Measurements from ENCODE around the gene GRB10.

GRB10 gene

GRCh38 chr7:50733552-50733951 is 49.1 kb downstream of the GRB10 start:
- H3K4me3 ChIP-seq (ENCODE audit: low read depth, low read length), result no peak overlapping the region
- TF ChIP-seq CTCF (IDR thresholded peaks at IDR 0.05; ENCODE audit: low read depth, low read length), result no peak

DNA sequence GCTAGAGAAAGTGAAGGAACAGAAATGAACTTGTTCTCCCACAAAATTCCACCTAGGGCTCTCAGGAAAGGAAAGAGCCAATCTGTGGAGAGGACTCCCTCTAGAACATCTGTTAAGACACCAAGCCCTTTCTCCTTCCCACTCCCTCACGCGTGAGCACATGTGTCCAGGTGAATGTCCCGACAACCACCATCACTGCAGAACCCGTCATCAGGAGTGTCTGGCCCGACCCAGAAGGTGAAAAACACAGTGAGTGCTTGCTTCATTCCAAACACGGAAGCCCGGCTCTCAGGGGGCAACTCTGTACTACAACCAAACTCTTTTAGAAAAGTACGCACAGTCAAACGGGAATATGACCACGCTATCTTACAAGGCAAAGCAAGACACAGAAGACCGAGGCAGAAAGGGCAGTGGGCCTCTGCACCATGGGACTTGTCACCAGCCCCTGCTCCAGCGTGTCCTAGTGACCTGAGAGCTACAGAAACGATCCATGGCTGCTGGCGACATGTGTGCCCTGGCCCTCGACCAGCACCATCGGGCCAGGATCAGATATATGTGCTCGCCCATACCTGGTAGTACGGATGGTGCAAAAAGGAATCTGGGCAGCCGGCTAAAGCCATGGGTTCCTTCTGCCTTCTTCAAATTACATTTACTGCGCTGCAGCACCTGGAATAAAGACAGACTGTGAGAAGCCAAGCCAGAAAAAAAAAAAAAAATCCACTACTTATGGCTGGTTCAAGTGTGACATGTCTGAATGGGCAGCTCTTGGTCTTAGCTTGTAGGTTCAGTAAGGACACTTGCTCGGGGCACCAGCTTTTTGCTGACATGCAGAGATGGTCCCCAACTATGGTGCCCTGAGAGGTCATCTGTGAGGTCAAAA is 50.8 kb downstream of the GRB10 start:
- no peak for TF ChIP-seq CTCF (IDR thresholded peaks at IDR 0.05; ENCODE audit: low read depth, low read length)
- H3K4me3 ChIP-seq (ENCODE audit: low read depth, low read length), result no peak overlapping the region

GRCh38 chr7:50730446-50731400 is 52.0 kb downstream of the GRB10 start:
- no peak for TF ChIP-seq CTCF (IDR thresholded peaks at IDR 0.05; ENCODE audit: low read depth, low read length)
- no peak overlapping the region for H3K4me3 ChIP-seq (ENCODE audit: low read depth, low read length)

DNA sequence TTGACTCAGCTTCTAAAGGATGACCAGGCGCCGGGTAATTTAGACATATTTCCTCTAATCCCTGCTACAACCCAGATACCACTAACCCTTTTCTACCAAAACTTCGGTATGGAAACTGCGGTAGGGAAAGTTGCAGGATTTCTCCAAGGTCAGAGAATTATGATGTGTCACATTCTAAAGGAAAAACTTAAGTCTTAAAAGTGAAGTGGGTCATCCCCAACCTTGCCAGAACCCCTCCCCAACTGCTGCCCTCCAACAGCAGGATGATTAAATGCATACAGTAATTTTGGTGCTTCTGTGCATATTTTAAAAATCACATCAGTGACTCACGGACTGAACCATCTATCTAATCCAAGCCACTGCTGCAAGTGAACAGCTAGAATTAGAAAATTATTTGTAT is 52.7 kb downstream of the GRB10 start:
- H3K4me3 ChIP-seq (ENCODE audit: low read depth, low read length), result no peak overlapping the region

GRCh38 chr7:50728184-50728583 is 54.5 kb downstream of the GRB10 start:
- H3K4me3 ChIP-seq (ENCODE audit: low read depth, low read length), result no peak overlapping the region
- no peak for TF ChIP-seq CTCF (IDR thresholded peaks at IDR 0.05; ENCODE audit: low read depth, low read length)

More for the DNA sequence above, 52.7 kb downstream of the GRB10 start:
- TF ChIP-seq CTCF (IDR thresholded peaks at IDR 0.05; ENCODE audit: low read depth, low read length), result no peak

DNA sequence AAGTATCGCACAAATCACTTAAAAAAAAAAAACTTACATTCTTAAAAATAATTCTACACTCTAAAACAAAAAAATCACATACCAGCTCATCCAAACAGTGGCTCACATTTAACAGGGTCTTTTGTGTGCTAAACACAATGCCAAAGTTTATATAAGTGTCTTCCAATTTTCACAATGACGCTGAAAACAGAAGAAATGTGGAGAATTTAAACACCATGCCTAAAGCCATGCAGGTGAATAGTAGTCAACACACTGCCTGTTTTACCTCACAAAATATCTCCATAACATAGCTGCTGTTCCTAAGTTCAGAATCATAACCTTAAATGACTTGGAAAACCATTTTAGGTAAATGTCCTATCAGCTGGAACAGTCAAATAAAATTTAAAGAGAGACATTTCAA is 55.0 kb downstream of the GRB10 start:
- no peak overlapping the region for H3K4me3 ChIP-seq (ENCODE audit: low read depth, low read length)
- no peak for TF ChIP-seq CTCF (IDR thresholded peaks at IDR 0.05; ENCODE audit: low read depth, low read length)

Data from WI38 (cell line).